GM10266 (cell line): ENCODE results near the gene KDM2A.

Experiments used
- DNase-seq: peaks from one replicate; pipeline ENCODE4 v3.0.0; 2012; ENCODE audit errors: extremely low spot score
- CTCF ChIP-seq: IDR thresholded peaks from 2 replicates; pipeline ENCODE4 v1.5.1; 2012; ENCODE audit warnings: mild to moderate bottlenecking, low read depth; ENCODE audit not compliant: control insufficient read depth, insufficient read depth; ENCODE audit errors: missing control alignments

Gene KDM2A

GRCh38 chr11:67300256-67300755 lies 181.2 kb downstream of the KDM2A start:
- TF ChIP-seq CTCF, result no peak
- DNase-seq, result no peak

GRCh38 chr11:67300756-67301312 lies 181.8 kb downstream of the KDM2A start:
- no peak for DNase-seq
- TF ChIP-seq CTCF, result no peak

GRCh38 chr11:67301313-67301921 lies 182.4 kb downstream of the KDM2A start:
- no peak for DNase-seq
- TF ChIP-seq CTCF, result no peak

GRCh38 chr11:67301951-67302516 lies 183.0 kb downstream of the KDM2A start:
- no peak for TF ChIP-seq CTCF
- no peak for DNase-seq

GRCh38 chr11:67302571-67303131 lies 183.6 kb downstream of the KDM2A start:
- no peak for TF ChIP-seq CTCF
- DNase-seq, result no peak

GRCh38 chr11:67303132-67303834 lies 184.2 kb downstream of the KDM2A start, which contains the start of gene SSH3:
SSH3 (plus strand) TSS chr11:67303530; CDS start chr11:67303626, 96 bp downstream.
- TF ChIP-seq CTCF, result no peak
- no peak for DNase-seq

- TF ChIP-seq CTCF, result no peak
- DNase-seq, result no peak
These were observed 184.9 kb downstream of the KDM2A start for GRCh38 chr11:67303835-67304411.
